Right hindlimb (tissue), 1 donor: ENCODE results near the gene C16orf87.

ENCODE experiments used
- DNase-seq: peaks from one replicate; pipeline ENCODE4 v3.0.0-alpha.2; 2018

C16orf87 gene

DNA sequence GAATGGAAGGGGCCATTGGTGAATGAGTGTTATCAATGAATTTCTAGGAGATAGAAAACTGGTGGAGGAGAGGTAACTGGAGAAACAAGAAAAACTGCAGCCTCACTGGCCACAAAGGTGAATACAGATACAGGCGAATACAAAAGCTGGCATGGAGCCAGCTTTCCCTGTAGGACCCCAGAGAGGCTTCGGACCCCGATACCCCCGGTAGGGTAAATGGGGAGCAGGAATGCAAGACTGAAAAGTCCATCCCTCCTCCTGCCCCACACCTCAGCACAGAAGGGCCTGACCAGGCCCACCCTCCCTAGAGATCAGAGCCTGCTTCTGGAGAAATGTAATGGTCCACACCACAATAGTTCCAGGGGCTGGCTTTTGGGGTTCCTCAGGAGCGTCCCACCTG is 78.0 kb downstream of the C16orf87 start:
- DNase-seq: no peak

GRCh38 chr16:46751381-46751780 is 79.6 kb downstream of the C16orf87 start:
- DNase-seq: no peak

GRCh38 chr16:46748775-46749705 is 81.9 kb downstream of the C16orf87 start:
- no peak for DNase-seq

GRCh38 chr16:46747777-46748651 is 83.0 kb downstream of the C16orf87 start, which contains the start of gene MYLK3:
Gene MYLK3, minus strand, starts transcription at chr16:46748344. Its CDS starts 151 bp downstream, at chr16:46748193.
- no peak for DNase-seq

DNA sequence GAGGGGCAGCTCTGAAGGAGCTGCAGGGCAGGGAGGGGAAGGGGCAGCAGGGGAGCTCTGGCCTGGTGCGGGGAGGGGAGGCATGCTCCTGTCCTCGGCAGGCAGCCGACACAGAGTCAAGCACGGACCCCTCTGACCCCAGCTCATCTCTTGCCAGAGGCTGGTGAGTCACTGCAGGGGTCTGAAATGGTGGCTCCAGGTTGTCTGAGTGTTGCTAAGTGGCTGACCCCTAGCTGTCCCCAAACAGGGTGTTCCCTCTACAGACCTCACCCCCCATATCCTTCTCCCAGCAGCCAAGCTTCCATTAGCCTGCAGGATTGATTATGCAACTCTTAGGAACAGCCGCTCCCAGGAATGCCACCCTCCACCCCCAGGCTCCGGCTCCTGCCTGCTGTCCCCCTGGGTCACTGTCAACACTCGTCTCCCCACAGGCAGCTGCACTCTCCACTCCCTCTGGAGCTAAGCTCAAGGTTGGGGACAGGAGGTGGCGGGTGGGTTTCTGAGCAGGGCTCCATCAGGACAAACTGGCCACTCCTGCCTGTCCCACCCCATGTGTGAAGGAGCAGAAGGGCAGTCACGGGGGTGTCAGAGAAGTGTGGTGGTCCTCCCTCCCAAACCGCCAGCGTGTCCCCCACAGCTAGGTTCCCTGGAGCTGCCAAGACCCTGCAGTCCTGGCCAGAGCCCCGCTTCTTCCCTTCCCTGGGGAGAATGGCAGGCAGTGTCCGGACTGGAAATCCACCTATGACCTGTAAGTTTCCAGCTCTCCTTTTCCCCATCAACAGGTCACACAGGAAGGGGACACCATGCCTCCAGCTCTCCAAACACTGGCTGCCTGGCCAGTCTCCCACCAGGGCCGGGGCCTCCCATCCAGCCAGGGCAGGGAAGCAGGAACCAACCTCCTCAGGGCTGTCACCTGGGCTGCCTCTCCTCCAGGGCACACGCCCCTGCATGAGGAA is 83.9 kb downstream of the C16orf87 start:
- peak; percentile 35 for DNase-seq
